GM10266 (cell line): ENCODE data around the gene STXBP4.

Experiments
- DNase-seq: peaks from one replicate; pipeline ENCODE4 v3.0.0; 2012; ENCODE audit errors: extremely low spot score
- TF ChIP-seq, protein P1 (sequence below): IDR thresholded peaks from 2 replicates; pipeline ENCODE4 v1.5.1; 2012; ENCODE audit warnings: mild to moderate bottlenecking, low read depth; ENCODE audit not compliant: control insufficient read depth, insufficient read depth; ENCODE audit errors: missing control alignments

Gene STXBP4

DNA sequence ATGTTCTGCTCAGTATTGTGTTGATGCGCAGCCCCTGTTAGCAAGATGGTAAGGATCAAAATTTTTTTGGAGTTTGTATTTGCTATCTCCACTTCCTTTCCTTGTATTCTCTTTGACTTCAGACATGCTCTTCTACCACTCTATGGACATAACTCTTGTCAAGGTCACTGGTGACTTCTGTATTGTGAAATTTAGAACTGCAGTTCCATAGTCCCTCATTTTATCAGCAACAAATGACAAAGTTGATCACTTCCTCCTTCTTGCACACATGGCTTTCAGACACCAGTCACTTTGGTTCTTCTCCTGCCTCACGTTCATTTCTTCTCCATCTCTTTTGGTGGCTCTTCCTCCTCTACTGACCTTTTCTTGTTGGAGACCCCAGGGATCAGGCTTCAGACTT, 21.2 kb upstream of the STXBP4 start:
- DNase-seq, result no peak
- TF ChIP-seq, protein P1, sequence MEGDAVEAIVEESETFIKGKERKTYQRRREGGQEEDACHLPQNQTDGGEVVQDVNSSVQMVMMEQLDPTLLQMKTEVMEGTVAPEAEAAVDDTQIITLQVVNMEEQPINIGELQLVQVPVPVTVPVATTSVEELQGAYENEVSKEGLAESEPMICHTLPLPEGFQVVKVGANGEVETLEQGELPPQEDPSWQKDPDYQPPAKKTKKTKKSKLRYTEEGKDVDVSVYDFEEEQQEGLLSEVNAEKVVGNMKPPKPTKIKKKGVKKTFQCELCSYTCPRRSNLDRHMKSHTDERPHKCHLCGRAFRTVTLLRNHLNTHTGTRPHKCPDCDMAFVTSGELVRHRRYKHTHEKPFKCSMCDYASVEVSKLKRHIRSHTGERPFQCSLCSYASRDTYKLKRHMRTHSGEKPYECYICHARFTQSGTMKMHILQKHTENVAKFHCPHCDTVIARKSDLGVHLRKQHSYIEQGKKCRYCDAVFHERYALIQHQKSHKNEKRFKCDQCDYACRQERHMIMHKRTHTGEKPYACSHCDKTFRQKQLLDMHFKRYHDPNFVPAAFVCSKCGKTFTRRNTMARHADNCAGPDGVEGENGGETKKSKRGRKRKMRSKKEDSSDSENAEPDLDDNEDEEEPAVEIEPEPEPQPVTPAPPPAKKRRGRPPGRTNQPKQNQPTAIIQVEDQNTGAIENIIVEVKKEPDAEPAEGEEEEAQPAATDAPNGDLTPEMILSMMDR, result no peak

DNA sequence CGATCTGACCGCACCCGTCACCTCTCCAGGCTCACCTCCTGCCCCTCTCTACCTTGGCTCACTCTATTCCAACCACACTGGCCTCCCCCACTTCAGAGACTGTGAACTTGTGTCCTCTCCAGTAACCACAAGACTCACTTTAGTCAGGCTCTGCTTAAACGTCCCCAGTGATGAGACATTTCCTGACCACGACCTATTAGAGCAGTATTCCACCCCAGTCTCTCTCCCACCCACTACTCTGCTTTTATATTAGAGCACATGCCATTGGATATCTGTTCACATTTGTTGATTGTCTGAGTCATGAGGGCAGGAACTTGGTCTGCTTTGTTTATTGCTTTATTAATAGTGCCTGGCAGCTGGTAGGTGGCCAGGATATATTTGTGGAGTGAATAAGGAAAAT, 20.2 kb upstream of the STXBP4 start:
- no peak for DNase-seq
- TF ChIP-seq, protein P1, result no peak

DNA sequence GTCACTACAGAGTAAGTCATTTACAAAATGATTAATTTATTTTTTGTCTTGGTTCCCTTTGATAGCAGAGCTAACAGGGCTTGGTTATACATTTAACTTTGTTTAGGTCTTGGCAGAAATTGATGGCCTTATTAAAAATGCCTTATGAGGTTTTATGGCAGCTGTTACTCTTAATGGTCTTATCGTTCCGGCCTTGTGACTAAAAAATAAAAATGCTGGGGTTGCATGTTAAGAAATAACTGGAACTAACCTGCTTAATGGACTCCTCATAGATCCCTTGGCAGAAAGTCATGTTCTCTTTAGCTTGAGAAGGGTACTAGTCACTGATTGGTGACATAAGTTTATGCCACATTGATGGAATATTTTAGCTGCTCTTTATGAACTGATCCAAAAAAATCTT, 18.4 kb upstream of the STXBP4 start:
- DNase-seq, result no peak
- TF ChIP-seq, protein P1, result no peak

DNA sequence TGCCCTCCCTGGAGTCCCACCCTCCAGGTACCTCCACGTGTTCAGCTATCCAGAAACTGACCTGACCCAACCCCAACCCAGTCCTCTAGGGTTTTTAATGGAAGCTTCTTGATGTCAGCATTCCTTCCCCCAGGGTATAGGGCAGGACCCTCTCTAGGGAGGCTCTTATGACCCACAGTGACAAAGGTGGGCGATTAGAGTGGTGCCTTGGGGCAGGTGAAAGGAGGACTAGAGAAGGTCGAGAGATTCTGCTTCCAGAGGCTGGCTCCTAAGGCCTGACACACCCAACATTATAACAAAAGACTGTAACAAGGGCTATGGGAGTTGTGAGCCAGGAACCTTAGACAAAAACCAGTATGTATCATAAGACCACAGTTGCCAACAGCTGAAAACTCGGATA, 17.3 kb upstream of the STXBP4 start:
- no peak for DNase-seq
- TF ChIP-seq, protein P1, result no peak

DNA sequence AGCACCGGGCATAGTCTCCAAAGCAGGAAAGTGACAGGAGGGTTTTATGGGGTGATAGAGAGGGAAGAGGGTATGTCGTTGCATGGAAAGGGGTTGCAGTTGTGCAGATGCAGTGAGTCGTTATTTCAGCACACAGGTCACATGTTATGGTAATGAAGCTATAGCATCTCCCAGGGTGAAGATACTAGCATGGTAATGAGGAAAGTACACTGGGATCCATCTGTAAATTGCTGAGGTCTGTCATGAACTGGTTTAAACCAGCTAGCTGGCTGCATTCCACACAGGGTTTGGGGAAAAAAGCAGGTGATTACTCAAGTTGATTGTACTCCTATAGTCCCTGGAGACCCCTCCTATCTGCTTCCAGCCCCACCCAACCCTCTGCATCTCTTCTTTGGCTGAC, 11.8 kb upstream of the STXBP4 start:
- TF ChIP-seq, protein P1, result no peak
- no peak for DNase-seq

DNA sequence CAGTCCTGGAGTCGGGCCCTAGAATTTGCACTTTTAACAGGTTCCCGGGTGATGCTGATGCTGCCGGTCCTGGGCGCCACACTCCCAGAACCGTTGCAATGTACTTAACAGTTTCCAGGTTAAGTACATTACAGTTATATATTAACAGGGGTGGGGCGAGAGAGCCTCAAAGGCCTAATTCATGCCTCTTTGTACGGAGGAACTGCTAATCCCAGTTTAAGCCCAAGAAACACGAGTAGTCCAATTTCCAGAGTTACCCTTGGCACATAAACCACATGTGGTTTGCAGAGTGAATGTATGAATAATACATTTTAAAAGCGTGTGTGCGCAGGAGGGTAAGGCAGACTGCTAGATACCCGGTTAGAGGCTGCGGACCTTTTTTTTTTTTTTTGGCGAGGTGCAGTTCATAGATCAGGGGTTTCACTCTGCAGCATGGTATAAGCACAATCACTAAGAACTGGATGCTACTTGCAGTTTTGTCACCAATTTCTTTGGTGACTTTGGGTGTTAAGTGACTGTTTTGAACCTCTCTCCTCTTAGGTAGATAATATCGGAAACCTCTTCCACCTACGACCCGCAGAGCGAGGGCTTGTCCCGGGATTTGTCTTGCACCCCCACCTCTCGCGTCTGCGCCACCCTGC, 824 bp upstream of the STXBP4 start:
- TF ChIP-seq, protein P1, result peak; percentile 49
- DNase-seq, result peak; percentile 20

DNA sequence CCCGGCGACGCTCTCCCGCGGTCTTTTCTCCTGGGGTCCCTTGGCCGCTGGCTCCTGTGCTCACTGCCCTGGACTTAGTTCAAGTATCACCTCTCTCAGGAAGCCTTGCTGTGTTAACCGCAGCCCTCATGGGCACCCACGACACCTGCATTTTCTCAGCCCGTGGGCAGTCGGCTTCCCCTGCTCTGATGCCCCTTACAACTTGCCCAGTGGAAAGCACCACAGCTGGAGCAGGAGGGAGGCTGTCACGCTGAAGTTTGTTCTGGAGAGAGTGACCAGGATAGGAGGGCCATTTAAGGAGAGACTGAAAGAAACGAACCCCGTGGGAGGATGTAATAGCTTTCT, 395 bp downstream of the STXBP4 start:
- no peak for DNase-seq
- TF ChIP-seq, protein P1, result no peak
